Bronchial epithelial cell (primary cell): ENCODE measurements around the gene GOSR1. TPM values are rescaled to one million over a fixed set of nuclear protein-coding genes. Genes with fewer than 3 reads are reported as not detected.

Experiments used
- DNase-seq: peaks from one replicate; pipeline ENCODE4 v3.0.0-alpha.2; 2010; ENCODE audit warnings: low read depth
- FAIRE-seq: peaks from 2 replicates; lab custom pipeline; 2011; peaks lifted over from hg19 to GRCh38; lab: Jason Lieb, UNC
- H3K27me3 ChIP-seq: 2 replicates; pipeline ENCODE4 v1.5.1; 2011; ENCODE audit warnings: low read length; ENCODE audit not compliant: control insufficient read depth, insufficient read depth
- H3K36me3 ChIP-seq: 2 replicates; pipeline ENCODE4 v1.5.1; 2011; ENCODE audit warnings: low read length; ENCODE audit not compliant: control insufficient read depth, insufficient read depth
- H3K4me3 ChIP-seq: 2 replicates; pipeline ENCODE4 v1.5.1; 2011; ENCODE audit warnings: mild to moderate bottlenecking, low read depth, low read length, control low read depth
- total RNA-seq: library from RNA; depleted of rRNA; stranded (reverse); fragments of >200 nt; gene quantifications from 2 replicates; pipeline ENCODE4 v1.2.1, GENCODE V29; 2014
- TF ChIP-seq, protein P1 (sequence below): IDR thresholded peaks from 2 replicates; pipeline ENCODE4 v1.5.1; 2011; ENCODE audit warnings: mild to moderate bottlenecking, moderate library complexity, low read length, control low read depth, inconsistent platforms; ENCODE audit not compliant: insufficient read depth, severe bottlenecking

Gene GOSR1
- total RNA-seq, 1 donor from 2014 or later, result 38.7 TPM

DNA sequence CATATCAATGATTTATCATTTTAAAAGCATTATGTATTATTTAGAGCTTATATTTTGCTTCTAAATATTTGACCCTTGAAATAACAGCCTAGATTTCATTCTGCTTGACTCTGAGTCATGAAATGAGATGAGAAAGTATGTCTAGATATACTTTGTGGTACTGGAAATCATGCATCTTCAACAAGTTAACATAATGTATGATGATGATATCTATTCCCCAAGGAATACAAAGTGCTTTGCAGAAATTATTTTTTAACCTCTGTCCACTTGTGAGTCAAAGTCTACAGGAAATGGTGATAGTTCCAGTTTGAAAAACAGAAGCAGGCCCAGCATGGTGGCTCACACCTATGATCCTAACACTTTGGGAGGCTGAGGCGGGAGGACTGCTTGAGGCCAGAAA, 36.1 kb downstream of the GOSR1 start:
- DNase-seq, result no peak
- H3K27me3 ChIP-seq, result no peaks in the 10 kb centered on the region
- FAIRE-seq, result no peak
- TF ChIP-seq, protein P1, sequence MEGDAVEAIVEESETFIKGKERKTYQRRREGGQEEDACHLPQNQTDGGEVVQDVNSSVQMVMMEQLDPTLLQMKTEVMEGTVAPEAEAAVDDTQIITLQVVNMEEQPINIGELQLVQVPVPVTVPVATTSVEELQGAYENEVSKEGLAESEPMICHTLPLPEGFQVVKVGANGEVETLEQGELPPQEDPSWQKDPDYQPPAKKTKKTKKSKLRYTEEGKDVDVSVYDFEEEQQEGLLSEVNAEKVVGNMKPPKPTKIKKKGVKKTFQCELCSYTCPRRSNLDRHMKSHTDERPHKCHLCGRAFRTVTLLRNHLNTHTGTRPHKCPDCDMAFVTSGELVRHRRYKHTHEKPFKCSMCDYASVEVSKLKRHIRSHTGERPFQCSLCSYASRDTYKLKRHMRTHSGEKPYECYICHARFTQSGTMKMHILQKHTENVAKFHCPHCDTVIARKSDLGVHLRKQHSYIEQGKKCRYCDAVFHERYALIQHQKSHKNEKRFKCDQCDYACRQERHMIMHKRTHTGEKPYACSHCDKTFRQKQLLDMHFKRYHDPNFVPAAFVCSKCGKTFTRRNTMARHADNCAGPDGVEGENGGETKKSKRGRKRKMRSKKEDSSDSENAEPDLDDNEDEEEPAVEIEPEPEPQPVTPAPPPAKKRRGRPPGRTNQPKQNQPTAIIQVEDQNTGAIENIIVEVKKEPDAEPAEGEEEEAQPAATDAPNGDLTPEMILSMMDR, result no peak
- no peak overlapping the region for H3K4me3 ChIP-seq
- H3K36me3 ChIP-seq, result peaks cover 4% of the 10 kb centered on the region

DNA sequence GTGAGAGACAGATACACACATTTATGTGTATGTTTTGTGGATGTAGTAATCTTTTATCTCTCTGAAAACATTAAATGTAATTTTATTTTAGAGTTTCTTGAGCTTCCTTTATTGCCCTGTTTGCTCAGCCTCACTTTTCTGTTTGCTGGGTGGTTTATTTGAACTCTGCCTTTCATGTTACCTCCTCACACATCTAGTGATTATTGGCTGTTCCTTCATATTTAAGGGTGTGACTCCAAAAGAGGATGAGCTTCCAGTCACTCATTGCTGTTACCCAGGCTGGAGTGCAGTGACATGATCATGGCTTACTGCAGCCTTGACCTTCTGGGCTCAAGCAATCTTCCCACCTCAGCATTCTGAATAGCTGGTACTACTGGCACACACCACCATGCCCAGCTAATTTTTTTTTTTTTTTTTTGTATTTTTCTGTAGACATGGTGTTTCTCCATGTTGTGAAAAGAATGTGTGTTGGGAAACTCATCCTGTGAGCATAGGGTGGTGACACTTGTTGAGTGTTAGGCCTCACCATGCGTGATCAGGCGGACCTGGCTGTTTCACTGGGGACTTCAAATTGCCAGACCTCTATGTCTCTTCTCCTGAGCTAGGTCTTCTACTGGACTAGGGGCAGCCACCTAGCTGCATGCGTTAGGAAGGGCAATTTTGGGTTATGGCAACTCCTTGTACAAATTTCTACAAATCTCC, 37.8 kb downstream of the GOSR1 start:
- H3K36me3 ChIP-seq, result peaks cover 8% of the 10 kb centered on the region
- no peak overlapping the region for H3K4me3 ChIP-seq
- TF ChIP-seq, protein P1, result no peak
- no peaks in the 10 kb centered on the region for H3K27me3 ChIP-seq
- FAIRE-seq, result no peak
- DNase-seq, result no peak

DNA sequence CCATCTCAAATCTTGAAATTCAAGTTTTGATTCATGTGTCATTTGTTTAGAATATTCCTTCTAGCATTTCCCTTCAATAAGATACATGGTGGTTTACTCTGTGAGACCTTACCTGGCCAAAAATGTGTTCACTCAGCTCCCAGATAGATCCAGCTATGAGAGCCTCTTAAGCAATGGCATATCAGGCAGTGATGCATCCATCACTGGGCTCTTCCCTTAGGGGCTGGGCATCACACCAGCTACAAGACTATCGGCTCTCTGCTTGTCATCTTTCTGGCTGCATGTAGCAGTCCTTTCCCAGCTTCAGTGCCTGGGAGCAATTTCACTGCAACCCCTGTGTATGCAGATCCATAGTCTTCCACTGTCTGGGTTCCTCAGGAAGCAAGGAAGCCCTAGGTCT, 40.6 kb downstream of the GOSR1 start:
- Histone ChIP-seq H3K36me3 (peaks cover 11% of the 10 kb centered on the region), H3K27me3 (no peaks in the 10 kb centered on the region), H3K4me3 (no peak overlapping the region)
- FAIRE-seq, result peak; percentile 7
- TF ChIP-seq, protein P1, result no peak
- DNase-seq, result no peak

DNA sequence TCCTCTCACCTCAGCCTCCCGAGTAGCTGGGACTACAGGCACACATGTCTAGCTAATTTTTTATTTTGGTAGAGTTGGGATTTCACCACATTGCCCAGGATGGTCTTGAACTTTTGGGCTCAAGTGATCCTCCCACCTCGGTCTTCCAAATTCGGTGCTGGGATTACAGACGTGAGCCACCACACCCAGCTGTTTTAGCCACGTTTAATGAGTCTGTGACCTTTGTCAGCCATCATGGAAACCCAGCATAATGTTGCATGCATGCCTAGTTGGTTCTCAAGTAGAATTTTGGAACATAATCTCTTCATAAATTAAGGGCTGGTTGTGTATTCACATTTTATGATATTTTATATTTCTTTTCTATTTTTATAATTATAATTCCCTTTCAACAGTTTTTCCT, 42.0 kb downstream of the GOSR1 start:
- FAIRE-seq (no peak), DNase-seq (no peak)
- Histone ChIP-seq H3K4me3 (no peak overlapping the region), H3K36me3 (peaks cover 9% of the 10 kb centered on the region), H3K27me3 (no peaks in the 10 kb centered on the region)
- TF ChIP-seq, protein P1, result no peak

DNA sequence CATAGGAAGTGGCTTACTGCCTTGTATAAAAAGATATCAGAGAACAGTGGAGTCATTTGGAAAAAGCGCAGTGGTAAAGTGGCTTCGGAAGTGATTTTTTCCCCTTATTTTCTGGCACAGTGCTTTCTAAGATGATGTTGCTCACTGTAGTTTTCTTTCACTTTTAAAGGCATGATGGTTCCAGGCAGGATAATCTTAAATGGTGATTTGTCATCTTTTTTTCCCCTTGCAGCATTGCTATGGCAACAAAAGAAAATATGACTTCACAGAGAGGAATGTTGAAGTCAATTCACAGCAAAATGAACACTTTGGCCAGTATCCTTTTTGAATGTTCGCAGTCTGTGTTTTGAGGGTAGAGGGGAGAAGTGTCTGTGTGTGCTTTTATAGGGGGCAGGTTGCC, 42.5 kb downstream of the GOSR1 start:
- H3K36me3 ChIP-seq, result peaks cover 8% of the 10 kb centered on the region
- H3K4me3 ChIP-seq, result no peak overlapping the region
- no peak for FAIRE-seq
- TF ChIP-seq, protein P1, result no peak
- peak; percentile 20 for DNase-seq
- H3K27me3 ChIP-seq, result no peaks in the 10 kb centered on the region

DNA sequence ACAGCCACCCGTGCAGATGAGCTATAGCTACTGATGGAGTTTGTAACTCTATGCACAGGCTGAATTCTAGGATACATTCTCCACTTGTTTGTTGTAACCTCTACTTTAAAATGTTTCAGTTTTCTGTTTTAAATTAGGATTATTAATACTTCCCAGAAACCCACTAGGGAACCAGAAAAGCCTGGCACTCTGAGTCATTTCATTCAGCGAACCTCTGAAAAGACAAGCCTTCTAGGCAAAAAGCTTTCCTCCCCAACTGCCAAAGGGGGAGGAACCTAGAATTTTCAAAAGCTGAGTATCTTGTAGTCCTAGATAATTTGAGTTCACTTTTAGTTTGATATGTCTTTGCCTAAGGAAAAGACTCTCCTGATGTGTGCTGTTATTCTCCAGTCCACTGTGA, 43.2 kb downstream of the GOSR1 start:
- TF ChIP-seq, protein P1, result no peak
- H3K36me3 ChIP-seq, result peaks cover 8% of the 10 kb centered on the region
- no peak for FAIRE-seq
- DNase-seq, result no peak
- H3K4me3 ChIP-seq, result no peak overlapping the region
- no peaks in the 10 kb centered on the region for H3K27me3 ChIP-seq
